ENCODE measurements around the gene DERA.

DNA sequence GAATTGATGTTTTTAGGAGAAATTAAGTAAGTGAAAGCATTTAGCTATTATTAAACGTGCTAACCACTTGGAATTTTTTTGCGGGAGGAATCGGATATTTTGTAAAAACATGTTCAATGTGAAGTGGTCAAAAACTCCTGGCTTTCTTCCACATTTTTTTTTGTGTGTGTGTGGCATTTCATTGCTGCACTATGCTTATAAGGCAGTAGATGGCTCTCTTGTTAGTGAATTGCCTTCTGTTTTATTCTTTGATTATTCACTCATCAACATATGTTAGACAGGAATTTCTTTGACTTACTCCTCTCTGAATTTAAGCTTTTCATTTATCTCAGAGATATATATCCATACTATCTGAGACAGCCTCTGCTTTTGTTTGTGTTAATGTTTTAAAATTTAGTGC is 71.3 kb downstream of the DERA start:
- no peak for TF ChIP-seq EZH2 (IDR thresholded peaks at IDR 0.05; ENCODE audit: low read length, missing control alignments)
- TF ChIP-seq, protein P1, sequence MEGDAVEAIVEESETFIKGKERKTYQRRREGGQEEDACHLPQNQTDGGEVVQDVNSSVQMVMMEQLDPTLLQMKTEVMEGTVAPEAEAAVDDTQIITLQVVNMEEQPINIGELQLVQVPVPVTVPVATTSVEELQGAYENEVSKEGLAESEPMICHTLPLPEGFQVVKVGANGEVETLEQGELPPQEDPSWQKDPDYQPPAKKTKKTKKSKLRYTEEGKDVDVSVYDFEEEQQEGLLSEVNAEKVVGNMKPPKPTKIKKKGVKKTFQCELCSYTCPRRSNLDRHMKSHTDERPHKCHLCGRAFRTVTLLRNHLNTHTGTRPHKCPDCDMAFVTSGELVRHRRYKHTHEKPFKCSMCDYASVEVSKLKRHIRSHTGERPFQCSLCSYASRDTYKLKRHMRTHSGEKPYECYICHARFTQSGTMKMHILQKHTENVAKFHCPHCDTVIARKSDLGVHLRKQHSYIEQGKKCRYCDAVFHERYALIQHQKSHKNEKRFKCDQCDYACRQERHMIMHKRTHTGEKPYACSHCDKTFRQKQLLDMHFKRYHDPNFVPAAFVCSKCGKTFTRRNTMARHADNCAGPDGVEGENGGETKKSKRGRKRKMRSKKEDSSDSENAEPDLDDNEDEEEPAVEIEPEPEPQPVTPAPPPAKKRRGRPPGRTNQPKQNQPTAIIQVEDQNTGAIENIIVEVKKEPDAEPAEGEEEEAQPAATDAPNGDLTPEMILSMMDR (conservative IDR thresholded peaks at IDR 0.05 in 1 of 2, IDR thresholded peaks at IDR 0.05 in 1 of 2; ENCODE audit: low read depth in 1 of 2, low read length in 2 of 2) = peak; percentile 61 to 75

Data from fibroblast of lung (primary cell).